ENCODE measurements around the gene C1QB.

DNA sequence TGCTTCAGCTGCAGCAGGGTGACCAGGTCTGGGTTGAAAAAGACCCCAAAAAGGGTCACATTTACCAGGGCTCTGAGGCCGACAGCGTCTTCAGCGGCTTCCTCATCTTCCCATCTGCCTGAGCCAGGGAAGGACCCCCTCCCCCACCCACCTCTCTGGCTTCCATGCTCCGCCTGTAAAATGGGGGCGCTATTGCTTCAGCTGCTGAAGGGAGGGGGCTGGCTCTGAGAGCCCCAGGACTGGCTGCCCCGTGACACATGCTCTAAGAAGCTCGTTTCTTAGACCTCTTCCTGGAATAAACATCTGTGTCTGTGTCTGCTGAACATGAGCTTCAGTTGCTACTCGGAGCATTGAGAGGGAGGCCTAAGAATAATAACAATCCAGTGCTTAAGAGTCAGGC lies 13.8 kb upstream of the C1QB start:
- TF ChIP-seq, protein P1, sequence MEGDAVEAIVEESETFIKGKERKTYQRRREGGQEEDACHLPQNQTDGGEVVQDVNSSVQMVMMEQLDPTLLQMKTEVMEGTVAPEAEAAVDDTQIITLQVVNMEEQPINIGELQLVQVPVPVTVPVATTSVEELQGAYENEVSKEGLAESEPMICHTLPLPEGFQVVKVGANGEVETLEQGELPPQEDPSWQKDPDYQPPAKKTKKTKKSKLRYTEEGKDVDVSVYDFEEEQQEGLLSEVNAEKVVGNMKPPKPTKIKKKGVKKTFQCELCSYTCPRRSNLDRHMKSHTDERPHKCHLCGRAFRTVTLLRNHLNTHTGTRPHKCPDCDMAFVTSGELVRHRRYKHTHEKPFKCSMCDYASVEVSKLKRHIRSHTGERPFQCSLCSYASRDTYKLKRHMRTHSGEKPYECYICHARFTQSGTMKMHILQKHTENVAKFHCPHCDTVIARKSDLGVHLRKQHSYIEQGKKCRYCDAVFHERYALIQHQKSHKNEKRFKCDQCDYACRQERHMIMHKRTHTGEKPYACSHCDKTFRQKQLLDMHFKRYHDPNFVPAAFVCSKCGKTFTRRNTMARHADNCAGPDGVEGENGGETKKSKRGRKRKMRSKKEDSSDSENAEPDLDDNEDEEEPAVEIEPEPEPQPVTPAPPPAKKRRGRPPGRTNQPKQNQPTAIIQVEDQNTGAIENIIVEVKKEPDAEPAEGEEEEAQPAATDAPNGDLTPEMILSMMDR (conservative IDR thresholded peaks at IDR 0.05): no peak
- no peak for TF ChIP-seq EZH2 (IDR thresholded peaks at IDR 0.05; ENCODE audit: low read depth)
